Uterus (tissue), 4 donors: ENCODE results near the gene TBC1D5. TPM values are rescaled to one million over a fixed set of nuclear protein-coding genes. Genes with fewer than 3 reads are reported as not detected.

ENCODE experiments used
- DNase-seq, 2 donors: peaks; one replicate each; pipeline ENCODE4 v3.0.0-alpha.2; 2019 to 2020
- H3K27ac ChIP-seq, 2 donors: fragments of 200-600 bp; sonication (generic); 1 replicate in 1 of 2; 2 replicates in 1 of 2; pipeline ENCODE4 v1.5.1; 2016 to 2018
- H3K27me3 ChIP-seq, 2 donors: fragments of 200-600 bp; sonication (generic); one replicate each; pipeline ENCODE4 v1.5.1; 2018 to 2019; ENCODE audit warnings: control low read depth in 1 of 2
- H3K36me3 ChIP-seq, 2 donors: fragments of 200-600 bp; sonication (generic); one replicate each; pipeline ENCODE4 v1.5.1; 2019; ENCODE audit warnings: control low read depth in 1 of 2
- H3K4me1 ChIP-seq, 2 donors: fragments of 200-600 bp; sonication (generic); one replicate each; pipeline ENCODE4 v1.5.1; 2018 to 2019; ENCODE audit warnings: control low read depth in 1 of 2
- H3K4me3 ChIP-seq, 2 donors: fragments of 200-600 bp; sonication (generic); 1 replicate in 1 of 2; 2 replicates in 1 of 2; pipeline ENCODE4 v1.5.1; 2018 to 2019; ENCODE audit warnings: mild to moderate bottlenecking in 1 of 2
- H3K9me3 ChIP-seq, 2 donors: fragments of 200-600 bp; sonication (generic); one replicate each; pipeline ENCODE4 v1.5.1; 2019; ENCODE audit warnings: control low read depth in 1 of 2
- POLR2A ChIP-seq, 2 donors: fragments of 450-650 bp; IDR thresholded peaks; one replicate each; pipeline ENCODE4 v1.6.1; 2016; ENCODE audit warnings: antibody characterized with exemption in 2 of 2, mild to moderate bottlenecking in 1 of 2, moderate library complexity in 1 of 2
- intact Hi-C: fragments of 100-400 bp; cut with DNase I; formaldehyde crosslinking; loops from one replicate; pipeline ENCODE4 v1.15.1; 2023; ENCODE audit warnings: low total_unique reads
- total RNA-seq, 4 donors: library from RNA; depleted of rRNA in 3 of 4; stranded (reverse); fragments of >200 nt in 3 of 4; gene quantifications; one replicate each; pipeline versions ENCODE4 v1.1.0 to v1.2.4, GENCODE V29; 2014 to 2023
- TF ChIP-seq, protein P1 (sequence below), 4 experiments: fragments of 200-600 bp in 2 of 4; fragments of 450-650 bp in 2 of 4; sonication (generic) in 2 of 4; IDR thresholded peaks; one replicate each; pipeline ENCODE4 v1.5.1; 2016 to 2019; ENCODE audit warnings: antibody characterized with exemption in 4 of 4, mild to moderate bottlenecking in 2 of 4, moderate library complexity in 1 of 4
- donor health status: DM: yes; HTN: yes; CAD: no.

Gene TBC1D5
- total RNA-seq, 4 donors from 2014 or later = 34.6 to 189 (median 75.6) TPM

DNA sequence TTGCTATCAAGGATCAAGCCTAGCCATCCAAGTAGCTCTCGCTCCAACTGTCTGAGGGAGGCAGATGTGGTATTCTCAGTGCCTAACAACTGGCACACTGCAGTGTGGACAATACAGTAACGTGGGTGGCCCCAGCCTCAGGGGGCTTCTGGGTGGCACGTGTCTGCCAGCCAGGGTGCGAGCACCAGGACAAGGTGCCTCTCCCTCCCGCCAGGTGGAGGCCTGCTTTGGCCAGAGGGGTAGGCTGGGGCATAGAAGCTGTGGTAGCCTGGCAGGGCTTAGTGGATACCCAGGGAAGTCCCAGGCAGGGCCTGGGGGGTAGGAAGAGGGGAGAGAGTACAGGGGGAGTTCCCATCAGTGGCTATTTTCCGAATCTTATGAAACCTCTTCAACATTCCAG lies 623.7 kb downstream of the TBC1D5 start:
- no peak overlapping the region for H3K4me3 ChIP-seq
- no peaks in the 10 kb centered on the region for H3K27me3 ChIP-seq
- intact Hi-C loops = no loop called here
- H3K9me3 ChIP-seq = no peaks in the 10 kb centered on the region
- no peaks in the 10 kb centered on the region for H3K4me1 ChIP-seq
- H3K36me3 ChIP-seq = no peaks in the 10 kb centered on the region
- no peak overlapping the region for H3K27ac ChIP-seq
- TF ChIP-seq, protein P1, sequence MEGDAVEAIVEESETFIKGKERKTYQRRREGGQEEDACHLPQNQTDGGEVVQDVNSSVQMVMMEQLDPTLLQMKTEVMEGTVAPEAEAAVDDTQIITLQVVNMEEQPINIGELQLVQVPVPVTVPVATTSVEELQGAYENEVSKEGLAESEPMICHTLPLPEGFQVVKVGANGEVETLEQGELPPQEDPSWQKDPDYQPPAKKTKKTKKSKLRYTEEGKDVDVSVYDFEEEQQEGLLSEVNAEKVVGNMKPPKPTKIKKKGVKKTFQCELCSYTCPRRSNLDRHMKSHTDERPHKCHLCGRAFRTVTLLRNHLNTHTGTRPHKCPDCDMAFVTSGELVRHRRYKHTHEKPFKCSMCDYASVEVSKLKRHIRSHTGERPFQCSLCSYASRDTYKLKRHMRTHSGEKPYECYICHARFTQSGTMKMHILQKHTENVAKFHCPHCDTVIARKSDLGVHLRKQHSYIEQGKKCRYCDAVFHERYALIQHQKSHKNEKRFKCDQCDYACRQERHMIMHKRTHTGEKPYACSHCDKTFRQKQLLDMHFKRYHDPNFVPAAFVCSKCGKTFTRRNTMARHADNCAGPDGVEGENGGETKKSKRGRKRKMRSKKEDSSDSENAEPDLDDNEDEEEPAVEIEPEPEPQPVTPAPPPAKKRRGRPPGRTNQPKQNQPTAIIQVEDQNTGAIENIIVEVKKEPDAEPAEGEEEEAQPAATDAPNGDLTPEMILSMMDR (IDR thresholded peaks at IDR 0.05) = no peak
- DNase-seq = no peak

DNA sequence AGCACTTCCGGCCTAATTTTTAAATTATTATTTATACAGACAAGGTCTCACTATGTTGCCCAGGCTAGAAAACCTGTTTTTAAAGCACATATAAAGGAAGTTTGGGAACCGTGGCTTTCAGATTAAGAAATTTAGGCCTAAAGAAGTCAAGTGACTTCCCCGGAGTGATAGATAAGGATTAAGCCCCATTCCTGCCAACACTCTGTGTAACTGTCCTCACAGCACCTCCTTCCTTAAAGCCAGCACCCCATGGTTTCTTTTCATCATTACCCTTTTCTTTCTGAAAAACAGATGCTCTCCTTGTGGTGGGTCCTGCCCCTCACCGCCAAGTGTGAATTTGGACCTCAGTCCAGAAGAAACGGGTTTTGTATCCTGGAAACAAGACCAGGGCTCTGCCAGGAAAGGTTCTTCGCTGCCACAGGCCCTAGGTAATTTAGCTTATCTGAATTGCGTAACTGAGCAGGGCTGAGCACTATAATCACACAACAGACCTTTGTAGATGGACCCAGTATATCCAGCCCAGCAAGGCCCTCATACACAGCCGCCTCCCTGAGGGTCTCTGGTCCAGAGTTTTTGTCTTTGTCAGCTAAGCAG lies 626.3 kb downstream of the TBC1D5 start:
- intact Hi-C loops = no loop called here
- DNase-seq = no peak
- H3K4me1 ChIP-seq = no peaks in the 10 kb centered on the region
- H3K4me3 ChIP-seq = no peak overlapping the region
- no peaks in the 10 kb centered on the region for H3K36me3 ChIP-seq
- TF ChIP-seq POLR2A (IDR thresholded peaks at IDR 0.05) = no peak
- TF ChIP-seq, protein P1 (IDR thresholded peaks at IDR 0.05) = no peak
- H3K27me3 ChIP-seq = no peaks in the 10 kb centered on the region
- no peaks in the 10 kb centered on the region for H3K9me3 ChIP-seq
- no peak overlapping the region for H3K27ac ChIP-seq

DNA sequence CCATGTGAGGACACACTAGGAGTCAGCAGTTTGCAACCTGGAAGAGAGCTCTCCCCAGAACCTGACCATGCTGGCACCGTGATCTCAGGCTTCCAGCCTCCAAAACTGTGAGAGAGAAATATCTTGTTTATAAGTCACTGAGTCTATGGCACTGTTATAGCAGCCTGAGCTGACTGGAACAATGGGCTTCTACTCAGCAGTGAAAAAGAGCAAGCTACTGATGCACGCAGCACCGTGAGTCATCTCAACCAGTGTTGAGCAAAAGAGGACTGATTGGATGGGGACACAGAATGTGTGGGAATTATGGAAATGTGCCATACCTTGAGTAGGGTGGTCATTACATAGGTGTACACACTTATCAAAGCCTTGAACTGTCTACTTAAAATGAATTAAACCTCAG lies 627.2 kb downstream of the TBC1D5 start:
- Histone ChIP-seq H3K27me3 (no peaks in the 10 kb centered on the region), H3K27ac (no peak overlapping the region), H3K4me3 (no peak overlapping the region), H3K4me1 (no peaks in the 10 kb centered on the region), H3K36me3 (no peaks in the 10 kb centered on the region), H3K9me3 (no peaks in the 10 kb centered on the region)
- no peak for DNase-seq
- no peak for TF ChIP-seq POLR2A (IDR thresholded peaks at IDR 0.05)
- TF ChIP-seq, protein P1 (IDR thresholded peaks at IDR 0.05) = no peak
- intact Hi-C loops = no loop called here

DNA sequence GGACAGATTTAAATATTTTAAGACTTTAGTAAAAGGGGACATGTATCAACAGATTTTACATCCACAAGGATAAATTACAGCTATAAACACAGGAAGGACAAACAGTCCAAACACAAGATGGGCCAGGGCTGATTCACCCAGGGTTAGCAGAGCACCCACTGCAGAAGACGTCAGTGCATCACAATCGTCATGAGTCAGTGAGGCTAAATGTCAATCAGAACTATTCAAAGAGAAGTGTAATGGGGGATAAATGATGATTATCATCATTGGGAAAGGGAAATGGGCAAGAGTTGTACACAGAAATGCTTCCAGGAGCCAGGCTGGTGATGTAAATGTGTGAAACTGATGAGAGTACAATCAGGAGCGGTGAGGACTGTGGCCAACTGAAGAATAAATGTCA lies 630.8 kb downstream of the TBC1D5 start:
- Histone ChIP-seq H3K27ac (no peak overlapping the region), H3K27me3 (no peaks in the 10 kb centered on the region), H3K4me3 (no peak overlapping the region), H3K4me1 (no peaks in the 10 kb centered on the region), H3K9me3 (no peaks in the 10 kb centered on the region), H3K36me3 (no peaks in the 10 kb centered on the region)
- intact Hi-C loops = no loop called here
- no peak for DNase-seq
- TF ChIP-seq, protein P1 (IDR thresholded peaks at IDR 0.05) = no peak

DNA sequence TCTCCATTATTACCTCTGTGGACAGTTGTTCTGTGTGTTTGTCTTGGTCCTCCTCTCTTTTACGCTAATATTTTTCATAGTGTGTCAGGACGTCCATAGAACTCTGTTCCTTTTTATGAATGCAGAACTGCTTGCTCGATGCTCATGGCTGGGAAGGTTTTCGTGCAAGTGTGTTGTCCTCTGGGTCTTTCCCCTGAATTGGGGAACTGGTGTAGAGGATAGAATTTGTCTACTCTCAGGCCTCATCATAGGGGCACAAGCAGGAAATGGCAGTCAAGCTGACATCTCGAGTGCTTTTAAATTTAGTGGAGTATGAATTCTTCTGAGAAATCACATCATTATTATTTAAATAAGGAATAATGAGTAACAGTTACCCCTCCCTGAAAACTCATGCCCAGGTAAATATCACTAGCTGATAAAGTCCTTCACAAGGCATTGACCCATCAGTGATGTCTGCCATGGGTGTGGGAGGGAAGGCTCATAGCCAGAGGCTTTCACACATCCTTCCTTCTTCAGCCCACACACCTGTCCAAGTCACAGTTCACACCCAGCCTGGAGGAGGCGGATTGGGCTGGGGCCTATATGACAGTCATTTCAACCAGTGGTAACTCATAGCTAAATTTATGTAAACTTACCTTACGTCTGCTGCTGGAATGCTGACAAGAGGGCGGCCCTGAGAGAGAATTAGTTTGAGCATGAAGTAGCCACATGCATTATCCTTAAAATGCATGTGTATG lies 631.6 kb downstream of the TBC1D5 start:
- Histone ChIP-seq H3K4me3 (no peak overlapping the region), H3K27ac (no peak overlapping the region), H3K36me3 (no peaks in the 10 kb centered on the region), H3K9me3 (no peaks in the 10 kb centered on the region), H3K27me3 (no peaks in the 10 kb centered on the region), H3K4me1 (no peaks in the 10 kb centered on the region)
- no peak for TF ChIP-seq POLR2A (IDR thresholded peaks at IDR 0.05)
- TF ChIP-seq, protein P1 (IDR thresholded peaks at IDR 0.05) = no peak
- intact Hi-C loops = no loop called here
- DNase-seq = no peak
